ENCODE measurements around the gene C1orf50.
"Not testable (repeated sequence)": the region's sequence is repeated elsewhere in the genome, so short reads cannot be mapped to it uniquely, and the experiment has no call there.

The C1orf50 gene

GRCh38 chr1:42766741-42767509 is at the start of gene C1orf50, which contains the start of gene P3H1:
TSS of gene C1orf50 (plus strand) at chr1:42767249. CDS start at chr1:42767312, 63 bp downstream.
TSS of gene P3H1 (minus strand) at chr1:42767028. CDS start at chr1:42766971, 57 bp downstream.
- peak; percentile 85 for DNase-seq

GRCh38 chr1:42720868-42721267 is 46.2 kb upstream of the C1orf50 start:
- no peak for DNase-seq

GRCh38 chr1:42721926-42722325 is 45.1 kb upstream of the C1orf50 start:
- DNase-seq: no peak

GRCh38 chr1:42722403-42722802 is 44.6 kb upstream of the C1orf50 start:
- DNase-seq: not testable (repeated sequence)

GRCh38 chr1:42723511-42723910 is 43.5 kb upstream of the C1orf50 start:
- no peak for DNase-seq

GRCh38 chr1:42725820-42726219 is 41.2 kb upstream of the C1orf50 start:
- not testable (repeated sequence) for DNase-seq

- no peak for DNase-seq
Observed at GRCh38 chr1:42730002-42730401, 37.0 kb upstream of the C1orf50 start.

- DNase-seq: no peak
Observed at GRCh38 chr1:42730988-42731387, 36.1 kb upstream of the C1orf50 start.

GRCh38 chr1:42731585-42731984 is 35.5 kb upstream of the C1orf50 start:
- no peak for DNase-seq

- no peak for DNase-seq
Observed at GRCh38 chr1:42732126-42732680, 34.8 kb upstream of the C1orf50 start.

- no peak for DNase-seq
Observed at GRCh38 chr1:42733415-42734200, 33.4 kb upstream of the C1orf50 start.

GRCh38 chr1:42734201-42735035 is 32.6 kb upstream of the C1orf50 start:
- DNase-seq: no peak

GRCh38 chr1:42735056-42735455 is 32.0 kb upstream of the C1orf50 start:
- DNase-seq: no peak

- no peak for DNase-seq
Observed at GRCh38 chr1:42735477-42736105, 31.5 kb upstream of the C1orf50 start.

- no peak for DNase-seq
Observed at GRCh38 chr1:42736152-42736551, 30.9 kb upstream of the C1orf50 start.

- DNase-seq: no peak
Observed at GRCh38 chr1:42736571-42737200, 30.4 kb upstream of the C1orf50 start.

- DNase-seq: no peak
Observed at GRCh38 chr1:42737257-42737656, 29.8 kb upstream of the C1orf50 start.

- no peak for DNase-seq
Observed at GRCh38 chr1:42737986-42738677, 28.9 kb upstream of the C1orf50 start.

- DNase-seq: no peak
Observed at GRCh38 chr1:42738678-42739226, 28.3 kb upstream of the C1orf50 start.

- DNase-seq: no peak
Observed at GRCh38 chr1:42739753-42740700, 27.0 kb upstream of the C1orf50 start, which contains the start of gene CLDN19. TSS of gene CLDN19 (minus strand) at chr1:42740236. CDS start at chr1:42740063, 173 bp downstream.

Data from NCI-H1417 treated with DMSO at 0.1 percent for 48 hours (cell line).